ENCODE measurements around the gene MTCH2. TPM values are rescaled to one million over a fixed set of nuclear protein-coding genes. Genes with fewer than 3 reads are reported as not detected.

Gene MTCH2
- total and polyA plus RNA-seq, 10 donors, result 21.5 to 47.1 (median 36.5) TPM

DNA sequence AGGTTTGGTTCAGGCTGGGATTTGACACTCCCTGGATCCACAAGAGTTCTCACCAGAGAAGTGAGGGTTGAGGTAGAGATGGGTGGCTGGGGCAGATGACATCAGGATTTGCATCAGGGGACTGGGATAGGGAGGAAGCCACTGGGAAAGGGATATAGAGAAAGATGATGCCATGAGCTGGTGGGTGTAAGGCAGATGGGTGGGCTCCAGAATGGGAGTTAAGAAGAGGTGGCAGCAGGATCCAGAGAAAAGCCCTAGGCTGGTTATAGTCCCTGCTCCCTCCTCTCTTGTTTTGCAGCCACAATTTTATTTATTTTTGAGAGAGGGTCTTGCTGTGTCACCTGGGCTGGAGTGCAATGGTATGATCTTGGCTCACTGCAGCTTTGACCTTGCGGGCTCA, 46.4 kb downstream of the MTCH2 start:
- Histone ChIP-seq H3K4me3 (no peak overlapping the region), H3K36me3 (no peaks in the 10 kb centered on the region), H3K27me3 (replicated peaks in 1 of 7) (peaks cover 0 to 41% (median 25%) of the 10 kb centered on the region in 7 donors), H3K4me1 (peaks cover 0 to 33% (median 18%) of the 10 kb centered on the region in 6 donors), H3K27ac (no peak overlapping the region), H3K9me3 (no peaks in the 10 kb centered on the region)
- intact Hi-C loops (cut with DNase I; ENCODE audit: low total_unique reads), result no loop called here
- WGBS, 5 donors, result 89 to 100% (median 97%) methylated on average over 1 of the region's 1 CpG
- no peak for TF ChIP-seq POLR2AphosphoS5 (IDR thresholded peaks at IDR 0.05)
- no peak for TF ChIP-seq CTCF (IDR thresholded peaks at IDR 0.05 in 8 of 11, conservative IDR thresholded peaks at IDR 0.05 in 3 of 11)
- no peak for TF ChIP-seq POLR2A (IDR thresholded peaks at IDR 0.05)
- peak; percentile 14 for DNase-seq

- peaks cover 0 to 33% (median 18%) of the 10 kb centered on the region in 6 donors for H3K4me1 ChIP-seq
- no peaks in the 10 kb centered on the region for H3K9me3 ChIP-seq
- DNase-seq, result no peak
- peaks cover 0 to 49% (median 25%) of the 10 kb centered on the region in 7 donors for H3K27me3 ChIP-seq (replicated peaks in 1 of 7)
- no peak overlapping the region for H3K27ac ChIP-seq
- no peak for TF ChIP-seq POLR2A (IDR thresholded peaks at IDR 0.05)
- no peak for TF ChIP-seq POLR2AphosphoS5 (IDR thresholded peaks at IDR 0.05)
- TF ChIP-seq CTCF (IDR thresholded peaks at IDR 0.05 in 8 of 11, conservative IDR thresholded peaks at IDR 0.05 in 3 of 11), result no peak
- intact Hi-C loops (cut with DNase I; ENCODE audit: low total_unique reads), result no loop called here
- H3K4me3 ChIP-seq, result no peak overlapping the region
- 71 to 84% (median 77%) methylated on average over 3 to 7 of the region's 7 CpGs for WGBS, 5 donors
- no peaks in the 10 kb centered on the region for H3K36me3 ChIP-seq
These were observed 47.3 kb downstream of the MTCH2 start for GRCh38 chr11:47595029-47595428.

DNA sequence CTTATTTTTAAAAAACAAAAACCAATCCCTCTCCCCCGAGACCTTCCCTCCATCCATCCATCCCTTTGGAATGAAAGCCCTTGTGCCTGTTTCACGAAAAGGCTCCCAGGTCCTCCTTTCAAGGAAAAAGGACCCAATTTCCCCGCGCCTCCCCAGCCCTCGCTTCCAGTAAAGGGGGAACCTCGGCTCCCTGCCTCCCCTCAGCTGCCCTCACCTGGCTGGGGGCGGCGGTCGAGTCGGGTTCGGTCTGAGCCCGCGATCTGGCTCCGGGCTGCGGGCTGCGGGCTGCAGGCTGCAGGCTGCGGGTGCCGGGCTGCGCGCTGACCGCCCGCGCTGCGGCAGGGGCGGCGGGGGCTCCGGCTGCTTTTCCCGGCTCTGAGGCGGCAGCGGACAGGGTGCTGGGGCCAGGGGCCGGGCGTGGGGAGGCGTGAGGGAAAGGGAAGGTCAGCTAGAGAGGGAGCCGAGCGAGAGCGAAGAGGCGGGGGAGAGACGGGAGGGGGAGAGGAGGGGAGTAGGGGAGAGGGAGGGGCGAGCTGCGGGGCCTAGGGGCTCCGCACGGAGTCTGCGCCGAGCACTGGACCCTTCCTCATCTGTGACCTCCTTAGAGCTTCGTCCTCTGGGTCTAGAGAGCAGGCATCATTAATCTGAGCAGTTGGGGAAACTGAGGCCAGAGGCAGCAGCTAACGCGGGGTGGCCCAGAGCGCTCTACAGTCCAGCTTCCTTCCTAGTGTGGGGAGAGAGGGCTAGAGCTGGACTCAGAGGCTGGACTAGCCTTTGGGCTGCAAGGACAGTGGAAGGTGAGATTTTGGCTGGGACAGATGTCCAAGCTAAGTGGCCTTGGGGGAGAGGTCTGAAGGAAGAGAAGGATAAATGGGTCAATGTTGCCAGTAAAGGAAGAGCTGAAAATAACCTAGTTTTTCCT, 48.2 kb downstream of the MTCH2 start, which contains the start of gene C1QTNF4:
TSS of gene C1QTNF4 (minus strand) at position 478 of the 922 bp plus-strand sequence. CDS start 3,601 bp downstream, outside the sequence.
- H3K27me3 ChIP-seq (replicated peaks in 1 of 7), result peaks cover 0 to 56% (median 25%) of the 10 kb centered on the region in 7 donors
- 4 to 8% (median 5%) methylated on average over 44 to 48 of the region's 48 CpGs for WGBS, 5 donors
- DNase-seq, result peak; percentile 70

More for the DNA sequence above, 48.2 kb downstream of the MTCH2 start, which contains the start of gene C1QTNF4:
- H3K36me3 ChIP-seq, result no peaks in the 10 kb centered on the region
- no peaks in the 10 kb centered on the region for H3K9me3 ChIP-seq
- no peak within 1 kb of the TSS for H3K27ac ChIP-seq
- intact Hi-C loops (cut with DNase I; ENCODE audit: low total_unique reads), result no loop called here
- peaks cover 0 to 33% (median 18%) of the 10 kb centered on the region in 6 donors for H3K4me1 ChIP-seq
- TF ChIP-seq POLR2A (IDR thresholded peaks at IDR 0.05), result no peak
- TF ChIP-seq POLR2AphosphoS5 (IDR thresholded peaks at IDR 0.05), result no peak
- TF ChIP-seq CTCF (IDR thresholded peaks at IDR 0.05 in 8 of 11, conservative IDR thresholded peaks at IDR 0.05 in 3 of 11), result no peak
- peak within 1 kb of the TSS in 6 of 8 donors; percentile 2 to 57 (median 17) for H3K4me3 ChIP-seq

Data from spleen (tissue), 11 donors.